HCT116 (cell line): Measurements from ENCODE around the gene RBM43. TPM values are rescaled to one million over a fixed set of nuclear protein-coding genes. Genes with fewer than 3 reads are reported as not detected.
A peak's percentile ranks its signal among the peaks of the same experiment; 100 is the strongest.

Experiments
- ATAC-seq: fragments of 200-7000 bp; cut with Tn5 transposase; 2 replicates; pipeline ENCODE4 v1.9.1; 2020; ENCODE audit warnings: mild to moderate bottlenecking, moderate library complexity
- BruUV-seq: library from RNA; stranded (reverse); fragments of 400-500 nt; replicated peaks from 2 replicates; lab custom pipeline; 2021; lab: Mats Ljungman, UMichigan
- CTCF ChIA-PET: fragments of 300-600 bp; sonication (Branson Sonifier 250); formaldehyde crosslinking; loops from one replicate; lab custom pipeline; 2021; ENCODE audit warnings: antibody characterized with exemption; lab: Charles Lee
- POLR2A ChIA-PET: fragments of 300-600, 350-600 bp; sonication (Branson Sonifier 250); formaldehyde crosslinking; loops from one replicate; lab custom pipeline; 2021; ENCODE audit warnings: antibody characterized with exemption; lab: Charles Lee
- RAD21 ChIA-PET, 2 experiments: fragments of 300-600 bp; sonication (Branson Sonifier 250); formaldehyde crosslinking; loops; one replicate each; lab custom pipeline; 2023; ENCODE audit warnings: low total read pairs in 2 of 2; ENCODE audit not compliant: uncharacterized antibody in 2 of 2, unreplicated experiment in 2 of 2, low non-redundant PET in 1 of 2; lab: Charles Lee
- DNase-seq: peaks from one replicate; pipeline ENCODE4 v3.0.0-alpha.2; 2010; ENCODE audit warnings: low read depth, low spot score
- H2AFZ ChIP-seq: fragments of 200-600 bp; shearing (Covaris generic), sonication (generic); 2 replicates; pipeline ENCODE4 v1.6.1; 2017; ENCODE audit warnings: low read depth, mixed run types, mixed read lengths, antibody characterized with exemption, low read length; ENCODE audit not compliant: poor library complexity, severe bottlenecking
- H3K27ac ChIP-seq: 2 replicates; pipeline ENCODE4 v1.5.1; 2012; ENCODE audit warnings: low read depth, low read length
- H3K27me3 ChIP-seq: fragments of 200-600 bp; sonication (generic); 2 replicates; pipeline ENCODE4 v1.6.1; 2016; ENCODE audit warnings: mixed run types, low read length, mixed read lengths; ENCODE audit not compliant: insufficient read depth
- H3K36me3 ChIP-seq, 2 experiments: fragments of 200-500 bp in 1 of 2; fragments of 200-600 bp in 1 of 2; sonication (Bioruptor generic) in 1 of 2; sonication (generic) in 1 of 2; 2 replicates each; pipeline versions ENCODE4 v1.5.1 to v1.6.1; 2014 to 2016; ENCODE audit warnings: low read length in 2 of 2, inconsistent platforms in 1 of 2, mixed read lengths in 1 of 2, mixed run types in 1 of 2; ENCODE audit not compliant: insufficient read depth in 2 of 2, control insufficient read depth in 1 of 2
- H3K4me1 ChIP-seq, 2 experiments: fragments of 200-600 bp in 1 of 2; sonication (generic) in 1 of 2; 2 replicates each; pipeline versions ENCODE4 v1.5.1 to v1.6.1; 2012 to 2017; ENCODE audit warnings: low read length in 2 of 2, inconsistent platforms in 1 of 2, mild to moderate bottlenecking in 1 of 2, mixed read lengths in 1 of 2, mixed run types in 1 of 2, moderate library complexity in 1 of 2; ENCODE audit not compliant: insufficient read depth in 2 of 2, control insufficient read depth in 1 of 2
- H3K4me2 ChIP-seq: fragments of 200-600 bp; sonication (generic); 2 replicates; pipeline ENCODE4 v1.6.1; 2017; ENCODE audit warnings: mixed run types, low read length, mixed read lengths
- H3K4me3 ChIP-seq, 2 experiments: fragments of 200-600 bp in 1 of 2; sonication (generic) in 1 of 2; replicated peaks in 1 of 2; 2 replicates each; pipeline ENCODE4 v1.5.1; 2011 to 2016; ENCODE audit warnings: low read length in 2 of 2, control low read depth in 1 of 2, low read depth in 1 of 2, mild to moderate bottlenecking in 1 of 2, mixed read lengths in 1 of 2, mixed run types in 1 of 2
- H3K79me2 ChIP-seq: fragments of 200-600 bp; sonication (generic); 2 replicates; pipeline ENCODE4 v1.6.1; 2017; ENCODE audit warnings: mild to moderate bottlenecking, mixed run types, low read length, moderate library complexity, mixed read lengths; ENCODE audit not compliant: insufficient read depth
- H3K9ac ChIP-seq: fragments of 200-600 bp; sonication (generic); 2 replicates; pipeline ENCODE4 v1.6.1; 2016; ENCODE audit warnings: low read length, mixed read lengths
- H3K9me2 ChIP-seq: fragments of 200-600 bp; sonication (generic), shearing (Covaris generic); 2 replicates; pipeline ENCODE4 v1.6.1; 2017; ENCODE audit warnings: mixed run types, mild to moderate bottlenecking, moderate library complexity; ENCODE audit not compliant: insufficient read depth
- H3K9me3 ChIP-seq, 2 experiments: fragments of 200-500 bp in 1 of 2; fragments of 200-600 bp in 1 of 2; sonication (Bioruptor generic) in 1 of 2; sonication (generic) in 1 of 2; 2 replicates each; pipeline ENCODE4 v1.6.1; 2014 to 2017; ENCODE audit warnings: low read length in 2 of 2, mixed read lengths in 2 of 2, inconsistent platforms in 1 of 2, low read depth in 1 of 2, mild to moderate bottlenecking in 1 of 2, mixed run types in 1 of 2, moderate library complexity in 1 of 2; ENCODE audit not compliant: control insufficient read depth in 1 of 2, insufficient read depth in 1 of 2
- H4K20me1 ChIP-seq: fragments of 200-600 bp; sonication (generic), shearing (Covaris generic); 2 replicates; pipeline ENCODE4 v1.6.1; 2017; ENCODE audit warnings: mixed run types, mild to moderate bottlenecking, moderate library complexity; ENCODE audit not compliant: insufficient read depth
- CEBPB ChIP-seq: IDR thresholded peaks from 2 replicates; pipeline ENCODE4 v1.6.1; 2012; ENCODE audit warnings: low read depth
- EGR1 ChIP-seq: IDR thresholded peaks from 2 replicates; pipeline ENCODE4 v1.6.1; 2012; ENCODE audit warnings: low read depth
- ELF1 ChIP-seq: IDR thresholded peaks from 2 replicates; pipeline ENCODE4 v1.6.1; 2012; ENCODE audit warnings: low read depth, borderline replicate concordance
- EZH2phosphoT487 ChIP-seq: fragments of 200-600 bp; IDR thresholded peaks from 2 replicates; pipeline ENCODE4 v1.6.1; 2018; ENCODE audit warnings: antibody characterized with exemption, borderline replicate concordance
- JUND ChIP-seq: IDR thresholded peaks from 2 replicates; pipeline ENCODE4 v1.6.1; 2012
- ZNF274 ChIP-seq: fragments of 200-500 bp; sonication (Bioruptor generic); IDR thresholded peaks from 2 replicates; pipeline ENCODE4 v1.6.1; 2014; ENCODE audit warnings: mild to moderate bottlenecking, low read depth, low read length, inconsistent platforms
- intact Hi-C: fragments of 100-400 bp; cut with micrococcal nuclease; formaldehyde crosslinking; loops from 2 replicates; pipeline ENCODE4 v1.10.0; 2022
- total RNA-seq: library from RNA; stranded (reverse); gene quantifications from one replicate; pipeline ENCODE4 v1.2.1, GENCODE V29; 2021; ENCODE audit not compliant: unreplicated experiment
- TF ChIP-seq, protein P1 (sequence below): IDR thresholded peaks from 2 replicates; pipeline ENCODE4 v1.6.1; 2012

Gene RBM43
- total RNA-seq, 1 experiment from 2014 or later: 3.3 TPM

DNA sequence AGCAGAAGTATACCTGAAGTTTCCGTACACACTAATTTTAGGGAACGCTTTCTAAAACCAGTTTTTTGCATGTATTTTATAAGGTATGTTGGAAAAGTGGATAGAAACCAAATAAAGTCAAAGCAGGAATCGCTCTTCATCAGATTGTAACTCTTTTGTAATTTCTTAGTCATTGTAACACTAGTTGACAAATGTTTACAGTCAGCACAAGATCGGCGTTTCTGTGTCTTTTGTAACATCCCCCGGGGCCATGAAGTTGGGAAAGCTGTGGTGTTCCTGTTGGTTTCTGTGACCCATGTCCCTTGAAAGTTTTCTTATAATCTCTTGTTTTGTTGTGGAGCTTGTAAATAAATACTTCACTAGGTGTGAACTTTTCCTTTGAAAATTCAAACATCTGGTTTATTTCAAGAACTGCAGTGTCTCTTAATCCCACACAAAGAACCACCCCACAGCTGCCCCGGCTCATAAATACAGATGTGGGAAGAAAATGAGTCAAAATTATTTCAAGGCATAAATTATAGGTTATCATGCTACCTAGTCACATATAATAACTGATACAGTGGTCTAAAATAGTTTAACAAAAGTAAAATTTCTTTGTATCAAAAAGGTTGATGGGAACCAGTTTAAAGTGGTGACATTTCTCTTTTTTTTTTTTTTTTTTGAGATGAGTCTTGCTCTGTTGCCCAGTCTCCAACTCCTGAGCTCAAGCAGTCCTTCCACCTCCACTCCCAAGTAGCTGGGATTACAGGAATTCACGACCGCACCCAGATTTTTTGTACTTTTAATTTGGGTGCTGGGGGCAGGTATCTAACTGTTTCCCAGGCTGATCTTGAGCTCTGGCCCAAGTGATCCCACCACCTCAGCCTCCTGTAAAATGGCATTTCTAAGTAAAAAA, 28.6 kb upstream of the RBM43 start:
- no peaks in the 10 kb centered on the region for H3K9me3 ChIP-seq
- BruUV-seq: TSS peak; percentile 41
- peak overlapping the region; percentile 84 for H3K4me2 ChIP-seq
- peak overlapping the region; percentile 100 for H2AFZ ChIP-seq
- TF ChIP-seq CEBPB (no peak), ZNF274 (no peak), EGR1 (no peak), ELF1 (no peak; the same call in 1 of the 2 replicates)
- ChIA-PET POLR2A (no interaction called here), CTCF (no interaction called here), RAD21 (interaction anchor here in 1 of 2 experiments (0.7 kb wide), 1 partner anchor 51 kb away, joined by 4 read pairs; no protein-coding TSS in a partner anchor)
- H3K27me3 ChIP-seq: no peaks in the 10 kb centered on the region
- H3K4me3 ChIP-seq: peak overlapping the region; percentile 59 to 70
- peaks cover 7 to 20% of the 10 kb centered on the region in 2 experiments; a peak in 3 of 4 replicates for H3K4me1 ChIP-seq
- H3K79me2 ChIP-seq: no peaks in the 10 kb centered on the region
- ATAC-seq (no peak), DNase-seq (no peak)
- no peaks in the 10 kb centered on the region for H3K36me3 ChIP-seq
- H3K9me2 ChIP-seq: no peaks in the 10 kb centered on the region
- H3K27ac ChIP-seq: peak overlapping the region; percentile 84; the same call in 1 of the 2 replicates
- H4K20me1 ChIP-seq: no peaks in the 10 kb centered on the region
- intact Hi-C loops: no loop called here
- H3K9ac ChIP-seq: peak overlapping the region; percentile 75

DNA sequence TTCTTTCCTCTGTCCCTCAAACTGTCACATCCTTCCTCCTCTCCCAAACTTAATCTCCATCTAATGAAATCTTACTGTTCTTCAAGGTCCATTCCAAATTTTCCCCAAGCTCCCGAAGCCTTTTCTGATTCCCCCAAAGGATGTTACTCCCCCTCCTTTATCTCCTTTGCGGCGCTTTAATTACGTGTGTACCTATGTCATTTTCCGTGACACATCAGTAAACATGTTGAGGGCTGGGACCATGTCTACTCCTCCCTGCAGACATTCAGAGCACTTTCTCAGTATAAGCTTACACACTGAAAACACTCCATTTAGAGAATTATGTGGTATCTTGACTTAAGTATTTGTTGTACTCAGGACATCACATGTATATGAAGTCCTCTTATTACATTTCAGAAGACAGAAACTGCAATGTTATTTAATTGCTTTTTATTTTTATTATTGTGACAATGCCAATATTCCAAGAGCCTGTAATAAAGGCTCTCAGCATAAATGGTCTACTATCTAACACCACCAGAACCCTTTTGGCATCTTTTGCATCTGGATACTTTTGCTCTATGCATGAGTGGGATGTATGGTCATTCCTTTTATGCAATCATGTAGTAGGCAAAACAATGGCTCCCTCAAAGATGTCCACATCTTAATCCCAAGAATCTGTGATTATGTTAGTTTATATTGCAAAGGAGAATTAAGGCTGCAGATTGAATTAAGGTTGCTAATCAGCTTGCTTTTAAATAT, 26.0 kb upstream of the RBM43 start:
- intact Hi-C loops: no loop called here
- ATAC-seq: no peak
- H3K27me3 ChIP-seq: no peaks in the 10 kb centered on the region
- no peak overlapping the region for H3K27ac ChIP-seq
- H3K36me3 ChIP-seq: no peaks in the 10 kb centered on the region
- CTCF ChIA-PET: no interaction called here
- TSS peak; percentile 60 for BruUV-seq
- RAD21 ChIA-PET: no interaction called here
- TF ChIP-seq, protein P1, sequence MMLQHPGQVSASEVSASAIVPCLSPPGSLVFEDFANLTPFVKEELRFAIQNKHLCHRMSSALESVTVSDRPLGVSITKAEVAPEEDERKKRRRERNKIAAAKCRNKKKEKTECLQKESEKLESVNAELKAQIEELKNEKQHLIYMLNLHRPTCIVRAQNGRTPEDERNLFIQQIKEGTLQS: no peak
- TF ChIP-seq EZH2phosphoT487 (no peak), JUND (no peak)
- no peaks in the 10 kb centered on the region for H4K20me1 ChIP-seq
- H2AFZ ChIP-seq: no peak overlapping the region
- H3K79me2 ChIP-seq: no peaks in the 10 kb centered on the region
- H3K4me1 ChIP-seq: peaks cover 7 to 20% of the 10 kb centered on the region in 2 experiments; a peak in 3 of 4 replicates
- H3K9me3 ChIP-seq: no peaks in the 10 kb centered on the region
- no peak overlapping the region for H3K4me3 ChIP-seq
- DNase-seq: no peak
- H3K9ac ChIP-seq: no peak overlapping the region
- no peaks in the 10 kb centered on the region for H3K9me2 ChIP-seq
- POLR2A ChIA-PET: interaction anchor here (0.9 kb wide), 1 partner anchor 19 kb away, joined by 3 read pairs; no protein-coding TSS in a partner anchor
- peak overlapping the region; percentile 84 for H3K4me2 ChIP-seq
